Subcutaneous adipose tissue (tissue), 4 donors: ENCODE data around the gene PIH1D1. TPM values are rescaled to one million over a fixed set of nuclear protein-coding genes. Genes with fewer than 3 reads are reported as not detected.

Experiments used
- total RNA-seq, 4 donors: library from RNA; depleted of rRNA; stranded (reverse); fragments of >200 nt; gene quantifications; one replicate each; pipeline ENCODE4 v1.1.0, GENCODE V29; 2016
- TF ChIP-seq, protein P1 (sequence below): fragments of 450-650 bp; IDR thresholded peaks from one replicate; pipeline ENCODE4 v1.5.1; 2016; ENCODE audit warnings: low read depth, mild to moderate bottlenecking, control low read depth, antibody characterized with exemption, moderate library complexity

PIH1D1 gene
- total RNA-seq, 4 donors from 2014 or later, result 53.3 to 99.7 (median 83.2) TPM

DNA sequence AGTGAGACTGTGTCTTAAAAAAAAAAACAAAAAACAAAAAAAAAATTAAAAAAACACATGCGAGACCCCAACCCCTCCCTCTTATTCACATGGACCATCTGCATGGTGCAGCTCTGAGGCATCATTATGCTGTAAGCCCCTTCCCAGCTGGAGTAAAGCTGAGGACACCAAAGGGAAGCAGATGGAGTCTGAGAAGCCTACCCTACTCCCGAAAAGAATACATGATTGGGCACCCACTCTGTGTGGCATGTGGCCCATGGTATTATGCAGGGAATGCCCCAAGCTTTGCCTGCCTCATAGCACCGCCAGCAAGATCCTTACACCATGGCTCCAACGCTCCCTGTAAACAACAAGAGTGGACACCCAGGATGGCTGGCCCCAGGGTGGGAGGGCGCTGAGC, 33.1 kb downstream of the PIH1D1 start:
- TF ChIP-seq, protein P1, sequence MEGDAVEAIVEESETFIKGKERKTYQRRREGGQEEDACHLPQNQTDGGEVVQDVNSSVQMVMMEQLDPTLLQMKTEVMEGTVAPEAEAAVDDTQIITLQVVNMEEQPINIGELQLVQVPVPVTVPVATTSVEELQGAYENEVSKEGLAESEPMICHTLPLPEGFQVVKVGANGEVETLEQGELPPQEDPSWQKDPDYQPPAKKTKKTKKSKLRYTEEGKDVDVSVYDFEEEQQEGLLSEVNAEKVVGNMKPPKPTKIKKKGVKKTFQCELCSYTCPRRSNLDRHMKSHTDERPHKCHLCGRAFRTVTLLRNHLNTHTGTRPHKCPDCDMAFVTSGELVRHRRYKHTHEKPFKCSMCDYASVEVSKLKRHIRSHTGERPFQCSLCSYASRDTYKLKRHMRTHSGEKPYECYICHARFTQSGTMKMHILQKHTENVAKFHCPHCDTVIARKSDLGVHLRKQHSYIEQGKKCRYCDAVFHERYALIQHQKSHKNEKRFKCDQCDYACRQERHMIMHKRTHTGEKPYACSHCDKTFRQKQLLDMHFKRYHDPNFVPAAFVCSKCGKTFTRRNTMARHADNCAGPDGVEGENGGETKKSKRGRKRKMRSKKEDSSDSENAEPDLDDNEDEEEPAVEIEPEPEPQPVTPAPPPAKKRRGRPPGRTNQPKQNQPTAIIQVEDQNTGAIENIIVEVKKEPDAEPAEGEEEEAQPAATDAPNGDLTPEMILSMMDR, result no peak

DNA sequence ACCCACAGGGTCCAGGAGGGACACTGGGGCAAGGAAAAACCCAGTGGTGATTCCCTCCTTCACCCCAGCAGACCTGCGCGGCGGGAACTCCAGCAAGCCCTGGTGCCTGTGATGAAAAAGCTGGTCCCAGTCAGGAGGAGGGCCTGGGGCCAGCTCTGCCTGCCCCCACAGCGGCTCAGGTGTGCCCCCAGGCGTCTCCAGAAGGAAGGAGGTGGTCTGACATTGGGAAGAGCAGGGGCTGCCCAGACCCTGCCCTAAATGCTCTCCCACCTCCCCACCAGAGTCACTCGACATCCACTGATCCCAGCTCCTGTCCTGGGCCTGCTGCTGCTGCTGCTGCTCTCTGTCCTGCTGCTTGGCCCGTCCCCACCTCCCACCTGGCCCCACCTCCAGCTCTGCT, 34.5 kb downstream of the PIH1D1 start:
- TF ChIP-seq, protein P1, result no peak

DNA sequence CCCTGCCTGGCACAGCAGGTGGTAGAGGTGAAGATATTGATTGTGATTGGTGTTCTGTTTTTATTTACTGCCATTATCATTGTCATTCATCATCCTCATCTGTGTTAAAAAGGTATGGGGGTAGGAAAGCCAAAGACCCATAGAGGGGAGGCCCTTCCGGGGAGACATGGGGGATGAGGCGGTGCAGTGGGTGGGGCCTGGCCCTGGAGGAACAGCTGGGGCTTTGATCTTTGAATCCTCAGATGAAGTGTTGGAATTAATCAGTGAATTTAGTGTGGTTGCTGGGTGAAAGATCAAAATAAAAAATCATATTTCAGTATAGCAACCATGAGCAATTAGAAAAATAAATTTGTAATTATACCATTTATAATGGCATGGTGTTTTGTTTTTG, 35.8 kb downstream of the PIH1D1 start:
- TF ChIP-seq, protein P1, result no peak

DNA sequence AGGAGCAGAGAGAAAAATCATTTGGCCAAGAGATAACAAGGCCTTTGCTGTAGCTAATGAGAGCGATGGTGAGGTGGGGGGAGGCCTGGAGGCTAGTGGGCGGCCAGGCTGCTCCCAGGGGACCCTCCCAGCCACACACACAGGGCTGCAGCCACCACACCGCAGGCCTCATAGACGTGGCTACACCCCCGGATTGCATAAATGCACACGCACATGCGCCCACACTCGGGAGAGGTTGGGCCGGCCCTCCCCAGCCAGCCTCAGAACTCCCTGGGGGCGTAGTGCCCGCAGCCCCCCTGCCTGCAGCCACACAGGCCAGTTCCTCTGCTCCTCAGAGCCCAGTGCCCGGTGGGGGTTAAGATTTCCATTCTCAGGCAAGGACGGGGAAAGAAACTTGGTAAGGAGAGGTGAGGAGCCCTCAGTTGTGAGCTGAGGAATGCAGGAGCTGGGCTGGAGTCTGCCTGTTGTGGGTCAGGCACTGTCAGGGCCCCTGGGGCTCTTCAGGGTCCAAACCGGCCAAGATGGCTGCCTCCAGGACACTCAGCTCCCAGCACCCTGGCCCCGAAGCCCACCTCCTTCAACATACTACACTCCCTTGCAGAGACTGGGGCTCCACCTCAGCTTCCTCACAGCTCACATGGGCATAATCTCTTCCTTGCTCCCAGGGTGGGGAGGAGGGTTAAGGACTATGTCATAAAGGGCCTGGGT, 36.4 kb downstream of the PIH1D1 start:
- TF ChIP-seq, protein P1, result no peak

DNA sequence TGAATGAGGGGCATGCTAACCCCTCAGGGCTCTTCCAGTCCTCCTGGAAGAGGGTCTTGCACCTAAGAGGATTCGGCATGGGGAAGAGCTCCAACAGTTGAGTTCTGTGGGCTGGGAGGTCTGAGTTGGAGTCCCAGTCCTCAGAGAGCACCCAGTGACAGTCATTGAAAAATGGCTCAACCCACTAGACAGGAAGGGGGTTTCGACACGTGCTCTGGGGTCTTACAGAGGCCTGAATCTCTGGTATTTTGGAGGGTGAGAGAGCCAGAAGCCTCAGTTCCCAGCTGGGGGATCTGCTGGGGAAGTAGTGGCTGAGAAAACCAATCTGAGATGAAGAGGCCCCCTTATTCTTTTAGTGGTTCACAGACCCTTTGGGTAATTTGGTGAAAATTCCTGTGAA, 37.4 kb downstream of the PIH1D1 start:
- TF ChIP-seq, protein P1, result no peak

DNA sequence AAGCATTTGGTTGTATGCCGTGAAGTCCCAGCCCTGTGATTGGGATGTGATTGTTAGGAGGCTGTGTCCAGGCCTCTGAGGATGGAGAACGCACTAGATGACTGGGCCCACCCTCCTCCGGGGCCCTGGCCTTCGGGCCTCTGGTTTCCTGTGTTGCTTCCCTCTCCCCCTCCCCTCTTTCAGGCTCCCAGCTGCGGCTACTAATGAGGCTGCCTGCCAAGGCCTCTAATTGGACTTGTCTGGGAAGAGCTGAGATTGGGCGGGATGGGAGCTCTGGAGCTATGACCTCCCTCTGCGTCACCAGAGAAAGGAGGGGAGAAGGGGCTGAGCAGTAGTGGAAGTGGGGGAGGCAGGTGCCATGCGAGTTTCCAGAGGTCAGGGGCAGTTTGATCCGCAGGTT, 38.3 kb downstream of the PIH1D1 start:
- TF ChIP-seq, protein P1, result no peak

DNA sequence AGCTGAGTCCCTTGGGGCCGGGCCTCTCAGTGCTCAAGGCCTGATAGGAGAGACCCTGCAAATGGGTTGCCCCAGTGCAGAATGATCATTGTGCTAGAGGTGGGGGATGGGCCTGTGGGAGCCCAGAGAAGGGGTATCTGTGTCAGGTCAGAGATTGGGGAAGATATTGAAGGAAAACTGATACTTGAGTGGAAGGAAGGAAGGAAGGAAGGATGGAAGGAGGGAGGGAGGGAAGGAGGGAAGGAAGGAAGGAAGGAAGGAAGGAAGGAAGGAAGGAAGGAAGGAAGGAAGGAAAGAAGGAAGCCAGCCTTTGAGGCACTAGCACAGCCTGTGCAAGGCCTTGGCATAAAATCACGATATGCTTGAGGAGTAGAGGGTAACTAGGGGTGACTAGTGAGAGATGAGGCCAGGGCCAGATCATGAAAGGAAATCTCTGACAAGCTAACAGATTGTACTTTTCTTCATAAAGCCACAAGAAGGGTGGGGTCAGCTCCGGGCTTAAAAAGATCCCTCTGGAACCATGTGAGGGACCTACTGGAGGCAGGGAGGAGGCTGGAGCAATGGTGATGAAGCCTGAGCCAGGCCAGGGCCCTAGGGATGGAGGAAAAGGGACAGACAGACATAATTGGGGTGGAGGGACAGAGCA, 39.8 kb downstream of the PIH1D1 start:
- TF ChIP-seq, protein P1, result no peak
